ENCODE measurements around the gene TMEM178B.
"Not testable (repeated sequence)": the region's sequence is repeated elsewhere in the genome, so short reads cannot be mapped to it uniquely, and the experiment has no call there.

The TMEM178B gene

GRCh38 chr7:141074162-141074991 lies 513 bp downstream of the TMEM178B start:
- no peak for DNase-seq

- DNase-seq, result no peak
Observed at GRCh38 chr7:141074997-141075396, 1.1 kb downstream of the TMEM178B start.

- no peak for DNase-seq
Observed at GRCh38 chr7:141076377-141076776, 2.5 kb downstream of the TMEM178B start.

- DNase-seq, result no peak
Observed at GRCh38 chr7:141079219-141079618, 5.4 kb downstream of the TMEM178B start.

- not testable (repeated sequence) for DNase-seq
Observed at GRCh38 chr7:141089490-141089889, 15.6 kb downstream of the TMEM178B start.

- DNase-seq, result no peak
Observed at GRCh38 chr7:141094336-141095070, 20.6 kb downstream of the TMEM178B start.

GRCh38 chr7:141097430-141097829 lies 23.6 kb downstream of the TMEM178B start:
- no peak for DNase-seq

GRCh38 chr7:141102436-141102835 lies 28.6 kb downstream of the TMEM178B start:
- DNase-seq, result no peak

- no peak for DNase-seq
Observed at GRCh38 chr7:141103847-141104429, 30.1 kb downstream of the TMEM178B start.

- DNase-seq, result no peak
Observed at GRCh38 chr7:141113131-141113530, 39.3 kb downstream of the TMEM178B start.

- no peak for DNase-seq
Observed at GRCh38 chr7:141114029-141114664, 40.3 kb downstream of the TMEM178B start.

GRCh38 chr7:141115965-141116364 lies 42.1 kb downstream of the TMEM178B start:
- no peak for DNase-seq

GRCh38 chr7:141116661-141117060 lies 42.8 kb downstream of the TMEM178B start:
- DNase-seq, result not testable (repeated sequence)

- no peak for DNase-seq
Observed at GRCh38 chr7:141118767-141119166, 44.9 kb downstream of the TMEM178B start.

GRCh38 chr7:141119187-141119586 lies 45.3 kb downstream of the TMEM178B start:
- no peak for DNase-seq

- DNase-seq, result no peak
Observed at GRCh38 chr7:141122736-141123135, 48.9 kb downstream of the TMEM178B start.

GRCh38 chr7:141123522-141123921 lies 49.7 kb downstream of the TMEM178B start:
- no peak for DNase-seq

GRCh38 chr7:141126107-141126506 lies 52.2 kb downstream of the TMEM178B start:
- no peak for DNase-seq

GRCh38 chr7:141128506-141128905 lies 54.6 kb downstream of the TMEM178B start:
- DNase-seq, result no peak

GRCh38 chr7:141128931-141129330 lies 55.1 kb downstream of the TMEM178B start:
- DNase-seq, result no peak

- DNase-seq, result no peak
Observed at GRCh38 chr7:141132671-141133070, 58.8 kb downstream of the TMEM178B start.

- DNase-seq, result no peak
Observed at GRCh38 chr7:141133646-141134045, 59.8 kb downstream of the TMEM178B start.

- no peak for DNase-seq
Observed at GRCh38 chr7:141142058-141142457, 68.2 kb downstream of the TMEM178B start.
